Mesothelial cell of epicardium (in vitro differentiated cells): Measurements from ENCODE around the gene ZNF655. TPM values are rescaled to one million over a fixed set of nuclear protein-coding genes. Genes with fewer than 3 reads are reported as not detected.
A peak's percentile ranks its signal among the peaks of the same experiment; 100 is the strongest.
"Not testable (repeated sequence)": the region's sequence is repeated elsewhere in the genome, so short reads cannot be mapped to it uniquely, and the experiment has no call there.

Source experiments
- DNase-seq, 2 experiments: peaks; one replicate each; pipeline ENCODE4 v3.0.0; 2021; ENCODE audit warnings: low spot score in 2 of 2; ENCODE audit not compliant: unreplicated experiment in 2 of 2
- H3K27ac Mint-ChIP-seq: 2 replicates; pipeline ENCODE4 v1.8.0; 2021; ENCODE audit warnings: mixed read lengths
- H3K27me3 Mint-ChIP-seq: 2 replicates; pipeline ENCODE4 v1.8.0; 2021; ENCODE audit warnings: low read depth, mixed read lengths
- H3K36me3 Mint-ChIP-seq: 2 replicates; pipeline ENCODE4 v1.8.0; 2021; ENCODE audit warnings: mixed read lengths
- H3K4me1 Mint-ChIP-seq: 2 replicates; pipeline ENCODE4 v1.8.0; 2021; ENCODE audit warnings: mixed read lengths
- H3K4me3 Mint-ChIP-seq: 2 replicates; pipeline ENCODE4 v1.8.0; 2021; ENCODE audit warnings: mild to moderate bottlenecking, moderate library complexity, mixed read lengths
- H3K9me3 Mint-ChIP-seq: 2 replicates; pipeline ENCODE4 v1.8.0; 2021; ENCODE audit warnings: mixed read lengths
- CTCF ChIP-seq: fragments of 200-600 bp; sonication (generic); IDR thresholded peaks from one replicate; pipeline ENCODE4 v1.5.0; 2021; ENCODE audit warnings: antibody characterized with exemption; ENCODE audit not compliant: unreplicated experiment
- total RNA-seq: library from RNA; stranded (reverse); gene quantifications from 3 replicates; pipeline ENCODE4 v1.2.1, GENCODE V29; 2021

Gene ZNF655
- total RNA-seq, 1 donor from 2014 or later: 84.7 TPM

- no peaks in the 10 kb centered on the region for H3K9me3 Mint-ChIP-seq
- no peak for TF ChIP-seq CTCF
Observed at GRCh38 chr7:99573257-99573656, 14.8 kb downstream of the ZNF655 start.

GRCh38 chr7:99576251-99576650 is 17.8 kb downstream of the ZNF655 start:
- DNase-seq: no peak
- Mint-ChIP-seq H3K27me3 (no peaks in the 10 kb centered on the region), H3K27ac (no peak overlapping the region), H3K4me1 (peaks cover 5% of the 10 kb centered on the region), H3K4me3 (no peak overlapping the region), H3K9me3 (no peaks in the 10 kb centered on the region), H3K36me3 (peaks cover 20% of the 10 kb centered on the region)
- no peak for TF ChIP-seq CTCF

More at GRCh38 chr7:99573257-99573656, 14.8 kb downstream of the ZNF655 start:
- Mint-ChIP-seq H3K4me3 (no peak overlapping the region), H3K27ac (no peak overlapping the region), H3K27me3 (no peaks in the 10 kb centered on the region), H3K36me3 (peaks cover 29% of the 10 kb centered on the region), H3K4me1 (no peaks in the 10 kb centered on the region)
- DNase-seq: no peak

GRCh38 chr7:99579281-99579955 is 21.0 kb downstream of the ZNF655 start:
- no peak for TF ChIP-seq CTCF
- no peak for DNase-seq
- Mint-ChIP-seq H3K27me3 (peaks cover 15% of the 10 kb centered on the region), H3K36me3 (no peaks in the 10 kb centered on the region), H3K4me3 (peak overlapping the region; percentile 94), H3K9me3 (no peaks in the 10 kb centered on the region), H3K27ac (no peak overlapping the region), H3K4me1 (peaks cover 5% of the 10 kb centered on the region)

GRCh38 chr7:99579956-99580777 is 21.7 kb downstream of the ZNF655 start:
- Mint-ChIP-seq H3K4me1 (peaks cover 5% of the 10 kb centered on the region), H3K27ac (peak overlapping the region; percentile 82), H3K4me3 (peak overlapping the region; percentile 94), H3K36me3 (no peaks in the 10 kb centered on the region), H3K27me3 (peaks cover 23% of the 10 kb centered on the region), H3K9me3 (no peaks in the 10 kb centered on the region)
- DNase-seq: peak; percentile 70 to 83
- TF ChIP-seq CTCF: peak; percentile 65

GRCh38 chr7:99580778-99581332 is 22.4 kb downstream of the ZNF655 start:
- H3K27me3 Mint-ChIP-seq: peaks cover 27% of the 10 kb centered on the region
- not testable (repeated sequence) for H3K9me3 Mint-ChIP-seq, H3K36me3 Mint-ChIP-seq, H3K4me1 Mint-ChIP-seq, DNase-seq
- peak overlapping the region; percentile 94 for H3K4me3 Mint-ChIP-seq
- H3K27ac Mint-ChIP-seq: peak overlapping the region; percentile 82

GRCh38 chr7:99588868-99589267 is 30.4 kb downstream of the ZNF655 start:
- H3K9me3 Mint-ChIP-seq: no peaks in the 10 kb centered on the region
- no peak overlapping the region for H3K4me3 Mint-ChIP-seq
- peaks cover 36% of the 10 kb centered on the region for H3K27me3 Mint-ChIP-seq
- H3K36me3 Mint-ChIP-seq: no peaks in the 10 kb centered on the region
- H3K27ac Mint-ChIP-seq: no peak overlapping the region
- DNase-seq: no peak
- TF ChIP-seq CTCF: no peak
- no peaks in the 10 kb centered on the region for H3K4me1 Mint-ChIP-seq
